AG08395 (cell line): ENCODE results near the gene RALGAPA2.

Experiments
- DNase-seq: peaks from one replicate; pipeline ENCODE4 v3.0.0; 2012; ENCODE audit warnings: mixed read lengths, low spot score

The RALGAPA2 gene

DNA sequence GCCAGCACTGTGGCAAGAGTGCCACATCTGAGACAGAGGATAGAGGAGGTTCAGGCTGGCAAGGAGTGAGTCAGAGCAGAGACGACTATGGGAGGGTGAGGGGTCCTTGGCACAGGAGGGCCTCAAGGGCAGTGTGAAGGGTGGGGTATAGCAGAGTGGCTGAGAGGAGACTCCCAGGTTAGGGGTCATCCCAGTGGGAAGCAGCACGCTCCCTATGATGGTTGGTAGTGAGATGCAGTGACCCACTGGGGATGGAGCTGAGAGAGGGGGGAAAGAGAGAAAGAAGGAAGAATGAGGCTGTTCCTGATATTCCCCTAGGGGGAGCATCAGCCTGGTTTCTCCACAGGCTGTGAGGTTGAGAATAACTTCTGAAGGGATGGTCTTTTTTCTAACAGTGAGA lies 247.2 kb downstream of the RALGAPA2 start:
- DNase-seq: no peak

DNA sequence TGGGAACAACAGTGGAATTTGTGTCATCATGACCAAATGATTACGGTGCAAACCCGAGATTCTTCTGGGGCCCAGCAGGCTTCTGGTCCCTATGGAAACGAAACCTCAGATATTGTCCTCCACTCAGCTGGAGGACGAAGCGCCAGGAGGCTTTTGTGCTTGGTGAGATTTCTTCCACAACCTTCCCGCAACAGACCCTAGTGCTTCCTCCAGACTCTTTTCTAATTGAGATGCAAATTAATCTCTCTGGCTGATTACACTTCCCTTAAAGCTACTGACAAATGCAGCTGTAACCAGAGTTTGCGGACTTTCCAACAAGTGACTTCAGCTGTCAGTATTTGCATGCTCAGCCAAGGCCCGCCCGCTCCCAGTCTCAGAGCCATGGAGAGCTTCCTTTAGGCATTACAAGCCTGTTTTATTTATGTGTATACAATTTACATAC lies 248.5 kb downstream of the RALGAPA2 start:
- DNase-seq: no peak

DNA sequence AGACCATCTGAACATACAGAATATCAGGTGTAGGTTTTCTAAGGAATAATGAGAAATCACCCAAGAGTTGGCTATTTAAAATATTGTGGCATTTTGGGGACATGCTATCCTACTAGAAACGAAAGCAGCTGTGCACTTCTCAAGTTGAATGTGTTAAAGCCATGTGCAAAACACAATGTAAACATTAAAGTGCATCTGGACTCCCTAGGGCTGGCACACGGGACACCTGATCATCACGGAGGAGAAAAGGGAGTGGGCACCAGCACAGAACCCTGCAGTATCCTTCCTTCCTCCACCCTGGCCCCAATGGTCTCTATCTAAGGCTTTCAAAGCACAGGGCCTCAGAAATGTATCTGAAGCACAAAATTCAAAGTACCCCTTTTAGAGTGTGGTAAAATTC lies 250.3 kb downstream of the RALGAPA2 start:
- no peak for DNase-seq

DNA sequence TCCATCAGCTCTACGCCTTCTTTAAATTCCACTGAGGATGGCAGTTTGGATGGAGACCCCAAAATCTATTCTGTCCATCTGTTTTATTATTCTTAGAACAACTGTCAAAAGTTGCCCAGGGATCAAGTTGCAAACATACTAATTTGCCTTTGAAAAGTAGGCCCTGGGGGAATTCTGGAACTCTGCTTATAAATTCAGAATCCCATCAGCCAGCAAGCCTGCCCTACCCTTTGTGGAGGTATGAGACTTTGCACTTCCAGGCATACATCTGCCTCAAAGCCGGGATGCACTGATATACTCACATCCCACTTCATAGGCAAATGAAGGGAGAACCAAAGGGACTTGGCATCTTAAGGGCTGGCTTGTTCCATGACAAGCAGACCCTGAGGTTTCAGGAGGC lies 250.9 kb downstream of the RALGAPA2 start:
- DNase-seq: no peak

DNA sequence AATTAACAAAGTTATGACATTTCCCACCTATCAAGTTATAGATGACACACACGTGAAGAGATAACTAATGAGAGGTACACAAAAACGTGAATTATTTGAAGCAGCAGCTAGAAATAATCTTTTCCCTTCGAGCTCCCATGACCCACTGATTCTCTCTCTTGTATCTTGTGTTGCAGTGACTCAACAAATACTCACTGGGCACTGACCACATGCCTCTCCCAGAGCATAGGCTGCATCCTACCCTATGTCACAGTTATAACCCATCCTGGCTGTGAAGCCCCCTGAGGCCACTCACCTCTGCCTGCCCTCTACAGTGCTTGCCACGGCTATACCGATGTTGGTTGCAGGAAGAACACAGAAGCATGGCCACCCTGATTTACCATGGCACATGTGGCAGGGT lies 252.7 kb downstream of the RALGAPA2 start:
- DNase-seq: no peak

DNA sequence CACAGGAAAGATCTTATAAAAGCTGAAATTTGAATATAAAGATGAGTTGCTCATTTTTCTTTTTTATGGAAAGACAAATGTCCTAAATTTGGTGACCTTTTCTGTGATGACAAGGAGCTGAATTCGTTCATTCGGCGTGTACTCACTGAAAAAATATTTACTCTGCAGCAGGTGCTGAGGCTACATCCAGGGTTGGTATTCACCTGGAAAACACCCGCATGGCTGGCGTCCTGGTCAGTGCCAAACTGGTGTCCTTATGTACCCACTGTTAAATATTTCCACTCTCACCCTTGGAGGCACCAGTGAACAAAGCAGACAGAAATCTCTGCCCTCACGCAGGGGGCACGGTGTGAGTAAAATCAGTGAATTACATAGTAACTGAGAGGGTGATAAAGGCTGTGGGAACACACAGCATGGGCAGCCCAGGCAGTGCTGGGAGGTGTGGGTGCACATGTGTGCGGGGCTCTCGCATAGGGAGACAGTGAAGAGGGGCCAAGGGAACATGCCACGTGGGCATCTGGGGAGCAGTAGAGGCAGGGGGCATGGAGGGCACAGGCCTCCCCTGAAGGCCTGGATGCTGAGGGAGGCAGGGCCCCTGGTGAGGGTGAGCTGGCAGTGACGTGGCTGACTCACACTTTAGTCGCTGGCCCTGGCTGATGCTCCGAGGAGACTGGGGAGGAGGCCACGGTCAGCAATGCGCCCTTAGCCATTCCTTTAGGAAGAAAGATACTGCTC lies 254.9 kb downstream of the RALGAPA2 start:
- no peak for DNase-seq

DNA sequence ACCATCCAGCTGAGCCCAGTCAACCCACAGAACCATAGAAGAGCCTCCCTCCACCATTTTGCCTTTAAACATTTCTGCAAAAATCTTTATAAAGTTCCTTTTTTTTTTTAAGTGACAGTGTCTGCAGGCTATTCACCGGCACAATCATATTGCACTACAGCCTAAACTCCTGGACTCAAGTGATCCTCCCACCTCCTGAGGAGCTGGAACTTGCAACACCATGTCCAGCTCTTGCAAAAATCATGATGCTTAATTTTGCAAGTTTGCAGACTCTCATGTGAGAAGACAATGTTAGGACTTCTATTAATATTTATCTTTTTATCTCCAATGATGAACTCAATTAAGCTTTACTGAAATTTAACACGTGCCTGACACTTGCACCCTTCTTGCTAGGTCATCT lies 255.7 kb downstream of the RALGAPA2 start:
- DNase-seq: no peak

DNA sequence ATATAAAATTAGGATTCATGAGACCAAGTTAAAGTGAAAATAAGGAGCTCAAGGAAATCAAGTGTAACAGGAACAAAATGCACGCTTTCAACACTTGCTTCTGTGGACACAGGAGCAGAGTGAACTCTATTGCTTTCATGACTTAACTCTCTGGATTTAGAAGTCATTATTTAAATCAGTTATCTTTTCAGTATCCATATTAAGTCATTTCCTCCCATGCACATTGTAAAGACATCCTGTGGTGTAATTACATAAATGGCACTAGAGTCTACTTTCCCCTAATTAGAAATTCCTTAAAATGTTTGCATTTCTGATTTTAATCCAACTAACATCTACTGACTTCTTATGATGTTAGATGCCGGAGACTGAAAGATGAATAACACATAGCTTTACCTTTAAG lies 256.5 kb downstream of the RALGAPA2 start:
- no peak for DNase-seq

DNA sequence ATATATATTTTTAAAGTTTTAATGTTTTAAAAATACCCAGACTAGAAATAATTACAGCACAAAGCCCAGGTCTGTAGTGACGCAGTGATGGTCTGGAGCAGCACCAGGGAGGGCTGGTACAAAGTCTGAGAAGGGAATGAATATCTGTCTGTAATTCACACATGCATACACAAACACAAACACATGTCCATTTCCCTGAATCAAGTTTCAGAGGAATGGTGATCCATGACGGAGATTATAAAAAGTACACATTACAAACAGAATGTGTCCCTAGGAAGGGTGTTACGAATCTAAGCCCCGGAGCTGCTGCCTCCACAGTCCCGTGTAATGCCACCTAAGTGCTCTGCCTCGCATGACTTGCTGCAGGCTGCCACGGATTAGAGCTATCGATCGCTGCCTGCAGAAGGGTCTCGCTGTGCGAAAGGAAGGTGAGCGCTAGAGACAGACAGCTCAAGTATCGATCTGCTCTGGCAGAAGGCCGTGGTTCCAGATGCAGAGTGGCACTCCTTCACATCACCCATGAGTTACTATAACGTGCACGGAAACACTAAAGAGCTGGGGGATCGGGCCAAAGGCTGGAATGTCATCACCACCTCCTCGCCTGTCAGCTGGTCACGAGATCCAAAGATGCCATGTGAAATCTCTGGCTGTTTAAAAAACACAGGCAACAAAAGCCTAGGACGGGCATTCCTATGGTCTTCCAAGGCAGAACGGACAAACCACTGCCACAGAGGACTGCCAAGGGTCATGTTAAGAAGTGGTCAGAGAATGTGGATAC lies 257.4 kb downstream of the RALGAPA2 start:
- DNase-seq: no peak

DNA sequence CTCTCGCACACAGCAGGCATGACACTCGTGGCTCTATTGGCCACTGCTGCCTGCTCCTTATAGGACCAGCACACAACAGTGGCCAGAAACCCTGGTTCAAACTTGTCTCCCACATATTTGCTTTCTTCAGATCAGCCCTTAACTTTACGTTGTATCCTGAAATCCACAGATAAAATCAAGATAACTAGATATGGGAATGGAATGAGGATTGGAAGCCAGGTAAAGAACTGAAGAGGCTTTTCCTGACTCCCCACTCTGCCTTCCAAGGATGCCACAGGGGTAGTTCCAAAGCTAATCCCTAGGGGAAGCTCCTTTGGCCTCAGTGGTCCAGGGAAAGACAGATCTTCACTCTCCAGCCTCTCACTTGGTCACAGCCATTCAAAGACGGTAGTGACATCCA lies 258.1 kb downstream of the RALGAPA2 start:
- no peak for DNase-seq

DNA sequence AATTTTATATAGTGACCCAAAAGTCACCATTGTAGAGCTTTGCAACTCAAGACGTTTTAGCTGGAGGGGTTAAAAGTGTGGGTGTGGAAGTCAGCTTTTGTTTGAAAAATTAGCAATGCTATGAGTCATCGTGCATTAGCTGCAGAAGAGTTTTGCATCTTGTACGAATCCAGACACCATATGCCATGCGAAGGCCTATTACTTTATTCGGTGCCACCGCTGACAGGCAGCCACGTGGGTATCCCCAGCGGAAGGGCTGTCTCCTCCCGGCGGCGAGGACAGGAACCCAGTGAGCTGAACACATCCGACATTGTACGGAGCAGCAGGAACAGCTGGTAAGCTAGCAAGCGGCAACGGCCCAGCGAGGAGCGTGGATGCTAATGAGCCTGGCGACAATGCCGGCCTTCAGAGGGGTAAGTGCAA lies 260.2 kb downstream of the RALGAPA2 start:
- DNase-seq: peak; percentile 67

DNA sequence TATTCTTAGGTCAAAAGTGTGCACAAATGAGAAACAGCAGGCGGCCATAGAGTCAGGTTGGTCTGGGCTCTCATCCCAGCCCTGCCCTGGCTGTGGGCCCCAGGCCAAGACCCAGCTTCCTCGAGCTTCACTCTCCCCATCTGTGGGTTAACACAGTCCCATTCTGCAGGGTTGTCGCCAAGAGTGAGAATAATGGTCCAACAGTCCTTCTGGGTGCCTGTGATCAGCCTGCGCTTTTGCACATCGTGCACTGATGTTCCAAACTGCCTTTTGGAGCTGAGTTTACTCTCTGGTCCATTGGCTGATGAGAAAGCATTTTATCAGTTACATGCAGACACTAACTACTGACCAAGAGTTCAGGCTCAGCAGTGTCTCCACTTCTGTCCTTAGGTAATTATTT lies 261.9 kb downstream of the RALGAPA2 start:
- DNase-seq: no peak

DNA sequence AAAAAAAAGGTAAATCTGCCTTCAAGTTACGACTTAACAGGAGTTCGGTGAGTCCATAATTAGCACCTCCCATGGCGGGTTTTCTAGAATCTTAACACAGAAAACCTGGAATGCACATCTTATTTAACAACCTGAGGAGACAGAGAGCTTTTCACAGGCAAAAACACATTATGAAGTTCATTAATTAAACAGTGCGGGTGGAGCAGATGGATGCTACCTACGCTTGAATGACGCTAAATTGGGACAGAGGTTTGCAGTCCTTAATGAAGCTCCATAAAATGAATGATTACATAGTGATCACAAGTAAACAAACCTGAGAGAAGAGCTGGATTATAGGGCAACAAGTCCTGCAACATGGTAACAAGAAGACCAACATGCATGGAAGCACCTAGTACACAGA lies 263.6 kb downstream of the RALGAPA2 start:
- no peak for DNase-seq

DNA sequence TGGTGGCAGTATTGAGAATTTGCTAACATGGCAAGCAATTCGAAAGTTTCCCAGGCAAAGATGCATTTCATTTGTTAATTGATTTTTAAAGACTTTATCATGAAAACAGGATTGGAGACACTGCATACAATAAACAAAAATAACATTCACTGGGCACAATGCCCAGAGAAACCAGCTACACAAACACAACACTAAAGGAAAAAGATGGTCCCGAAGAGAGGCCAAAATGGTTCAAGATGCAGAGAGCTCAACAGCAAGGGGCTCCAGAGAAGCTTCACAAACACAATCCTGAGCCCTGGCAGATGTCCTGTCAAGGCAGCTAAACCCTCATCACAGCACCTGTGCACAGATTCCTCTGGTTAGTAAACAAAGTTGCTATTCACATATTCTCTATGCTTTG lies 265.2 kb downstream of the RALGAPA2 start:
- DNase-seq: no peak

DNA sequence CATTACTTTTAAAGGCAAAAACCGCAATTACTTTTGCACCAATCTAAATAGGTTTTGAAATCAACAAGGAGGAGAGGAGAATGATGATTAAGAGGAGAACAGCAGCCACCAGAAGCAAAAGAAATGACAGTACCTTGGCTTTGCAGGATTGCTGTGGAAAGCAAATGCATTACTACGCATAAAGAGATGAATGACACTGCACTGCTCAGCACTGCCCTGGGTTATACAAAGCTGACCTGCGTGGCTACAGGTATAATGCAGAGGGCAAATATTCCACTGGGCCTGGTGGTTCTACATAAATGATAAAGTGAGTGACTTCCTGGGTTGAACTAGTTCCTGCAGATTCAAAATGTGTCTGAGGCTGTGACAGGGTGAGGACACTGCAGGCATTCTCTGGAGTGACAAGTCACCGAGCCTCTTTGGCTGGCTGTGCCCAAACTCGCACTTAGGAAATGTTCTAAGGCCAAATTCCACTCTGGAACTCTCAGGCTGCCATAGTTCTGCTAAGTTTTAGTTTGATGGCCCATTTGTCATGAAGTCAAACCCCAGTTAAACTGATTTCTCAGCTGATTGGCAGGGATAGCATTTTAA lies 265.9 kb downstream of the RALGAPA2 start:
- DNase-seq: no peak

DNA sequence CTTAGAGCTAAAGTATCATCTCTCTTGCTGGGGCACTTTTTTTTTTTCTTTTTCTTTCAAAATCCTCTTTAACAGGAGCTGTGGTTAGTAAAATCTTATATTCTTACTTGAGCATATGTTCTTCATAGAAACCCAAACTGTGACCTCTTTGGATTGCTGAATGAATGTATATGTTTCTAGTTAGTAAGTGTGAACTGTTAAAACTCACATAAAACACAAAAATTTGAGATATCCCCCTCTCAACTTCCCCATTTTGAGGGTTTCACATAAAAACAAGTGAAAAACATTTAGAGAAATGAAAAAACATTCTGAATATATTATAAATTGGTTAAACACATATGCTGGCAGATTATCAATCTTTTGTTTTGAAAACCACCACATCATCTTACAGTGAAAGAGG lies 266.4 kb downstream of the RALGAPA2 start:
- no peak for DNase-seq

DNA sequence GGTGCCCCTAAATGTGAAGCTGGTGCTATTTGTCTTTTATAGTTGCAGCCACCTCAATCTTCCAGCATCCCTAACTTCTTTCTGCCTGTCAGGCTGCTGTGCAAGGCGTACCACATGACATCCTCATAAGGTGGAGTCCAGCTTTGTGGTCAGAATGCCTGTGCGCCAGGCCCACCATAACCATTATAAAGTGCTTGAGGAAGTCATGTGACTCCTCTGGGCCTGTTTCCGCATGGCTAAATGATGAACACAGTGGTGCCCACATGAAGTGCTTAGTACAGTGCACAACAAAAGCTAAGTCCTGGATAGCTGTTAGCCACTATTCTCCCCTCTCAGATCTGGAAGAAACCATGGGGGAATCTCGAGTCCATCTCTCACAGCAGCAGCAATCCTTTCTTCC lies 268.9 kb downstream of the RALGAPA2 start:
- no peak for DNase-seq

DNA sequence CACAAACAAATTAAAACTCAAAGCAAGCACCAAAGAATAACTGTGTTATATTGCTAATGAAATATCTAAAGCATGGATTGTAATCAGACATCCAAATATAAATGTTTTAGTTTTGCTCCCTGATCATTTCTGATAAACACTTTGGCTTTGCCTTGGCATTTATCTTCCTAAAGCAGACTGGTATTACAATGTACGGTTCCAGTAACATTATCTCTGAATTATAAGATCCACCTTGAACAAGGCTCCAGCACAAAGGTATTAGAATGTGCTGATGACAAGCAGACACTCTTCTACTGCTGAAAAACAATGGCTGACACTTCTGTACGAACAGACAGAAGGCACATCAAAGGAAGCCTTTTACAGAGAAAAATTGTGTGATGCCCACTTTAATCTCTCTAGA lies 270.0 kb downstream of the RALGAPA2 start:
- DNase-seq: no peak

DNA sequence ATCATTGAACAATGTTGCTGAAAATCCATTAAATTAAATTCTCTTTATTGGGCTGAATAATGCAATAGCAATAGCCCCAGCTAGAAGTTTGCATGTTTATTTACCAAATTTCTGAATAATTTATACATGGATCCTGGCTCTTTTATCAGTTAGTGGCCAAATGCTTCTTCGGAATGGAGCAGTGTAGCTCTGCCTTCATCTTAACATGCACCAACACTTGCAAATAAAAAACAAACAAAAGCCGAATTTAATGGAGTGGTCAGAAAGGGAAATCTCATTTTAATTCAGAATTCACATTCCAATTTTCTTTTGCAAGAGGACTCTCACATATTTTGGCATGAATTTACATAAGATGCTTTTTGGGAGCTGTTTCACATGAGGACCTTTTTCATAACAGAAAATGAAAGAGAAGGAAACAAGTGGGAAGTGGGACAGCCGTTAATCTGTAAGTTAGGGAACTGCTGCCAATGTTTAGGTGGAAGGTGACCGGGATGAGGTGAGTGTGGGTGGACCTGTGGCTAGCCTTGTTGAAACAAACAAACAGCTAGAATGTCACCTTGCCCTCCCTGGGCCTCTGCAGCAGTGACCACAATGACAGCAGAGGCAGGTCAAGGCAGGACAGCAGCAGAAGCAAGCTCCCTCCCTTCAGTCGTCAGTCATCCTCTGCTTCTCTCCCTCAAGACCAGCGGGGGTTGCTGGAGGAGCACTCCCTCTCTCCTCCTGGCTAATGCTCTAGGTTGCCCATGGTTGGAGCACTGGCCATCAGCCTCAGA lies 271.4 kb downstream of the RALGAPA2 start:
- DNase-seq: no peak

DNA sequence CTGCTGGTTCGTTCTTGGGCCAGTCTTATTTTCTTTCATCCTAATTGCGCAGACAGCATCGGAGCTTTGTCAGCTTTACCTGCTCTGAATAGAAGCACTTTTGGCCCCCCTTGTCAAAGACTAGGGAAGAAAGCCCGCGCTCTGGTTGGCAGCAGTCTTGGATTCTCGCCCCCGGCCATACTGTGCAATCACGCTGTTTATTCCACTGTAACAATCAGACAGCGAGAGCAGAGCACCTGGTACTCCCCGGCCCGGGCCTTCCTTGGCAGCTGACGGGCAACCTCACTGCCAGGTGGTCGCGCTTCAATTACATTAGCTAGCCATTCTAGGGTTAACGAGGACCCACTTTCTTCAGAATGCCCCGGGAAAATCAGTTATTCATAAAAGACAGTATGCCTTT lies 272.0 kb downstream of the RALGAPA2 start:
- DNase-seq: no peak

DNA sequence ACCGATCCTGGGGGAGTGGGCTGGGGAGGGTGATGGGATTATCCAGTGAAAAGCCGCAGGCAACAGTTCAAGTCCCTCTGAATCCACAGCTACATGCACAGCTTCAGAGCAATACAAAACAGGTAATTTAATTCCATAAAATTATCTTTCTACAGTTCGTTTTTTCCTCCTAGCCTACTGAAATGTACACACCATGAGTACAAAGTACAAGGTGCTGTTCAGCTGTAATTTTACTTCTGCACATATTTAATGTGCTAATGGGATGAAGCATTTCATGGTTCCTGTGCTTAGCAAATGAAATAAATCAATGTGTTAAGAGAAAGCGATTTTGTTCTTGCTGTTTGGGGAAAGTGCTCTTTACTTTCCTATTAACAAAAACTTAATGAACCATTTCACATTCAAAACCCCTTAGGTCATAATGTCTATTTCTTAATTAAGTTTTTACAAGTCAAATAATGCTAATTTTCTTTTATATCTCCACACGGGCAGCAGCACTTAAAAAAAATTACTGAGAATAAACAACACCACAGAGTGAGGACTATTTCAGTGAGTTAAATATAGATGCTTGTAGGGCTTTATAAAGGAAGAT lies 272.7 kb downstream of the RALGAPA2 start:
- DNase-seq: no peak

DNA sequence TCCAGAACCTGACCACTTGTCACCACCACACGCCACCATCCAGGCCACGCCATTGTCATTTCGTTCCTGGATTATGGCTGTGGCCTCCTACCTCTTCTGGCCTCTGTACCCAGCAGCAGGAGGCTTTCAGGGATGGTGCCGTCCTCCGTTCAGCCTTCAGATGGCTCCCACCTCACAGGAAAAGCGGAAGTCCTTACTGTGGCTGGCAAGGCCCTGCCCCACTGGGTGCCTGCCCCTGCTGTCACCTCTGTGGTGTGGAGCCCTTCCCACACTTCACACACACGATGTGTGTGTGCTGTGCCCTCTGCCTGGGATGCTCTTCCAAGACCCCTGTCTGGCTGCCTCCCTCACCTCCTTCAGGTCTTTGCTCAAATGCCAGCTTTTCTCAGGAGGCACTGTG lies 275.1 kb downstream of the RALGAPA2 start:
- DNase-seq: no peak
